CD14-positive monocyte (primary cell): ENCODE data around the gene ANP32A. TPM values are rescaled to one million over a fixed set of nuclear protein-coding genes. Genes with fewer than 3 reads are reported as not detected.

ENCODE experiments used
- DNase-seq, 3 donors: peaks; one replicate each; pipeline ENCODE4 v3.0.0-alpha.2; 2011 to 2022
- H2AFZ ChIP-seq: 2 replicates; pipeline ENCODE4 v1.6.0; 2012; ENCODE audit warnings: mild to moderate bottlenecking, low read depth, low read length, inconsistent platforms; ENCODE audit not compliant: insufficient read depth, poor library complexity, severe bottlenecking
- H3K27ac ChIP-seq, 2 donors: 1 replicate in 1 of 2; 2 replicates in 1 of 2; pipeline ENCODE4 v1.5.1; 2012 to 2013; ENCODE audit warnings: low read length in 2 of 2, control low read depth in 1 of 2, inconsistent platforms in 1 of 2, low read depth in 1 of 2, mild to moderate bottlenecking in 1 of 2
- H3K27me3 ChIP-seq, 2 donors: one replicate each; pipeline versions ENCODE4 v1.6.0 to v1.6.1; 2011 to 2013; ENCODE audit warnings: low read length in 2 of 2; ENCODE audit not compliant: control insufficient read depth in 2 of 2, insufficient read depth in 2 of 2
- H3K36me3 ChIP-seq, 2 donors: replicated peaks in 1 of 2; 1 replicate in 1 of 2; 2 replicates in 1 of 2; pipeline versions ENCODE4 v1.5.1 to v1.6.1; 2012 to 2013; ENCODE audit warnings: low read length in 2 of 2, control low read depth in 1 of 2, inconsistent platforms in 1 of 2, mild to moderate bottlenecking in 1 of 2; ENCODE audit not compliant: insufficient read depth in 2 of 2, control insufficient read depth in 1 of 2
- H3K4me1 ChIP-seq, 2 donors: 1 replicate in 1 of 2; 2 replicates in 1 of 2; pipeline versions ENCODE4 v1.5.1 to v1.6.1; 2012 to 2013; ENCODE audit warnings: low read length in 2 of 2, control low read depth in 1 of 2, inconsistent platforms in 1 of 2, mild to moderate bottlenecking in 1 of 2, moderate library complexity in 1 of 2; ENCODE audit not compliant: insufficient read depth in 2 of 2, control insufficient read depth in 1 of 2
- H3K4me2 ChIP-seq: replicated peaks from 2 replicates; pipeline ENCODE3; 2012; ENCODE audit warnings: low read length, moderate library complexity, mild to moderate bottlenecking; ENCODE audit not compliant: poor library complexity, severe bottlenecking; ENCODE audit errors: extremely low read depth
- H3K4me3 ChIP-seq, 3 experiments: fragments of 200-600 bp in 1 of 3; sonication (generic) in 1 of 3; replicated peaks in 1 of 3; 1 replicate in 2 of 3; 2 replicates in 1 of 3; pipeline ENCODE4 v1.5.1; 2011 to 2013; ENCODE audit warnings: low read length in 3 of 3, mild to moderate bottlenecking in 3 of 3, control low read depth in 2 of 3, low read depth in 2 of 3, inconsistent platforms in 1 of 3, moderate library complexity in 1 of 3
- H3K79me2 ChIP-seq: 2 replicates; pipeline ENCODE4 v1.6.0; 2012; ENCODE audit warnings: mild to moderate bottlenecking, control low read depth, inconsistent platforms, low read length, moderate library complexity; ENCODE audit not compliant: insufficient read depth
- H3K9ac ChIP-seq: 2 replicates; pipeline ENCODE4 v1.6.0; 2017; ENCODE audit warnings: low read length, mild to moderate bottlenecking; ENCODE audit not compliant: insufficient read depth, poor library complexity, severe bottlenecking
- H3K9me3 ChIP-seq, 2 donors: replicated peaks in 1 of 2; 1 replicate in 1 of 2; 2 replicates in 1 of 2; pipeline versions ENCODE4 v1.5.1 to v1.6.1; 2012 to 2013; ENCODE audit warnings: low read length in 2 of 2, control low read depth in 1 of 2; ENCODE audit not compliant: control insufficient read depth in 1 of 2, insufficient read depth in 1 of 2
- H4K20me1 ChIP-seq: 2 replicates; pipeline ENCODE4 v1.6.0; 2012; ENCODE audit warnings: mild to moderate bottlenecking, low read length, control low read depth, moderate library complexity; ENCODE audit not compliant: insufficient read depth
- H3K27ac Mint-ChIP-seq, 7 donors: one replicate each; pipeline ENCODE4 v1.8.0; 2020; ENCODE audit warnings: mild to moderate bottlenecking in 7 of 7, mixed read lengths in 7 of 7, moderate library complexity in 6 of 7, inconsistent platforms in 2 of 7
- H3K27me3 Mint-ChIP-seq, 3 donors: one replicate each; pipeline ENCODE4 v1.8.0; 2021 to 2022; ENCODE audit warnings: low read depth in 3 of 3, mild to moderate bottlenecking in 3 of 3, mixed read lengths in 3 of 3, moderate library complexity in 3 of 3, inconsistent platforms in 1 of 3
- H3K36me3 Mint-ChIP-seq, 2 donors: one replicate each; pipeline ENCODE4 v1.8.0; 2020; ENCODE audit warnings: mixed read lengths in 2 of 2, inconsistent platforms in 1 of 2, mild to moderate bottlenecking in 1 of 2
- H3K4me1 Mint-ChIP-seq: one replicate; pipeline ENCODE4 v1.8.0; 2020; ENCODE audit warnings: mild to moderate bottlenecking, mixed read lengths
- H3K4me3 Mint-ChIP-seq, 2 donors: one replicate each; pipeline ENCODE4 v1.8.0; 2020; ENCODE audit warnings: mild to moderate bottlenecking in 2 of 2, mixed read lengths in 2 of 2, moderate library complexity in 1 of 2
- H3K9me3 Mint-ChIP-seq, 7 donors: one replicate each; pipeline ENCODE4 v1.8.0; 2020 to 2022; ENCODE audit warnings: mixed read lengths in 7 of 7, mild to moderate bottlenecking in 6 of 7, moderate library complexity in 6 of 7, inconsistent platforms in 2 of 7
- CTCF ChIP-seq: fragments of 200-600 bp; IDR thresholded peaks from one replicate; pipeline ENCODE4 v1.8.0; 2022; ENCODE audit warnings: antibody characterized with exemption, mild to moderate bottlenecking
- WGBS: methylation state at CpG from one replicate; pipeline ENCODE4 v1.1.5; 2013; ENCODE audit warnings: missing lambda C conversion rate; ENCODE audit not compliant: insufficient coverage; 5-methylcytosine and 5-hydroxymethylcytosine counted together
- intact Hi-C, 2 donors: fragments of 100-400 bp; cut with micrococcal nuclease; formaldehyde crosslinking; loops; one replicate each; pipeline versions ENCODE4 v1.15.0 to v1.15.1; 2023
- polyA plus RNA-seq, 3 donors: library from polyadenylated mRNA; depleted of rRNA in 1 of 3; unstranded in 2 of 3; stranded (reverse) in 1 of 3; fragments of 300-500 nt in 2 of 3; fragments of >200 nt in 1 of 3; fragmentation: Illumina TruSeq in 2 of 3; gene quantifications; 1 replicate in 2 of 3; 2 replicates in 1 of 3; pipeline ENCODE4 v1.2.3, GENCODE V29; 2012 to 2021

Gene ANP32A
- polyA plus RNA-seq, 3 donors = 75.4 to 98.8 (median 86.8) TPM

GRCh38 chr15:68743256-68743655 lies 77.4 kb downstream of the ANP32A start:
- peaks cover 13% of the 10 kb centered on the region for H3K4me1 Mint-ChIP-seq
- H3K36me3 Mint-ChIP-seq = no peaks in the 10 kb centered on the region
- Histone ChIP-seq H3K9me3 (no peaks in the 10 kb centered on the region), H3K9ac (no peak overlapping the region), H3K27ac (no peak overlapping the region), H3K36me3 (no peaks in the 10 kb centered on the region), H4K20me1 (no peaks in the 10 kb centered on the region), H3K27me3 (no peaks in the 10 kb centered on the region), H3K4me1 (peaks cover 5% of the 10 kb centered on the region in 2 donors), H3K4me2 (no peak overlapping the region), H3K4me3 (no peak overlapping the region), H2AFZ (no peak overlapping the region), H3K79me2 (no peaks in the 10 kb centered on the region)
- peaks cover 0 to 5% (median 0%) of the 10 kb centered on the region in 7 donors for H3K9me3 Mint-ChIP-seq
- intact Hi-C loops = no loop called here
- TF ChIP-seq CTCF = no peak
- H3K27ac Mint-ChIP-seq = no peak overlapping the region
- no peak for DNase-seq
- H3K4me3 Mint-ChIP-seq = no peak overlapping the region
- 100% methylated on average over 1 of the region's 3 CpGs for WGBS
- H3K27me3 Mint-ChIP-seq = peaks cover 0 to 3% (median 1%) of the 10 kb centered on the region in 3 donors

- Histone ChIP-seq H3K4me2 (no peak overlapping the region), H3K4me3 (no peak overlapping the region), H3K4me1 (peaks cover 5% of the 10 kb centered on the region in 2 donors), H3K27me3 (no peaks in the 10 kb centered on the region), H2AFZ (no peak overlapping the region), H3K27ac (no peak overlapping the region), H3K9me3 (no peaks in the 10 kb centered on the region), H3K9ac (no peak overlapping the region), H3K36me3 (no peaks in the 10 kb centered on the region), H4K20me1 (no peaks in the 10 kb centered on the region), H3K79me2 (no peaks in the 10 kb centered on the region)
- DNase-seq = no peak
- no peak for TF ChIP-seq CTCF
- intact Hi-C loops = loop anchor here in 1 of 2 donors (10.0 kb wide), 1 partner anchor 95 kb away; no protein-coding TSS in a partner anchor
- 93% methylated on average over 5 of the region's 6 CpGs for WGBS
- Mint-ChIP-seq H3K4me1 (peaks cover 18% of the 10 kb centered on the region), H3K4me3 (no peak overlapping the region), H3K36me3 (no peaks in the 10 kb centered on the region), H3K27ac (no peak overlapping the region), H3K9me3 (no peaks in the 10 kb centered on the region), H3K27me3 (peaks cover 0 to 3% (median 0%) of the 10 kb centered on the region in 3 donors)
Observed at GRCh38 chr15:68739390-68740080, 81.2 kb downstream of the ANP32A start.
